ENCODE measurements around the gene WASHC3. TPM values are rescaled to one million over a fixed set of nuclear protein-coding genes. Genes with fewer than 3 reads are reported as not detected.

The WASHC3 gene
- total RNA-seq, 1 donor from 2014 or later, result 35.9 TPM

DNA sequence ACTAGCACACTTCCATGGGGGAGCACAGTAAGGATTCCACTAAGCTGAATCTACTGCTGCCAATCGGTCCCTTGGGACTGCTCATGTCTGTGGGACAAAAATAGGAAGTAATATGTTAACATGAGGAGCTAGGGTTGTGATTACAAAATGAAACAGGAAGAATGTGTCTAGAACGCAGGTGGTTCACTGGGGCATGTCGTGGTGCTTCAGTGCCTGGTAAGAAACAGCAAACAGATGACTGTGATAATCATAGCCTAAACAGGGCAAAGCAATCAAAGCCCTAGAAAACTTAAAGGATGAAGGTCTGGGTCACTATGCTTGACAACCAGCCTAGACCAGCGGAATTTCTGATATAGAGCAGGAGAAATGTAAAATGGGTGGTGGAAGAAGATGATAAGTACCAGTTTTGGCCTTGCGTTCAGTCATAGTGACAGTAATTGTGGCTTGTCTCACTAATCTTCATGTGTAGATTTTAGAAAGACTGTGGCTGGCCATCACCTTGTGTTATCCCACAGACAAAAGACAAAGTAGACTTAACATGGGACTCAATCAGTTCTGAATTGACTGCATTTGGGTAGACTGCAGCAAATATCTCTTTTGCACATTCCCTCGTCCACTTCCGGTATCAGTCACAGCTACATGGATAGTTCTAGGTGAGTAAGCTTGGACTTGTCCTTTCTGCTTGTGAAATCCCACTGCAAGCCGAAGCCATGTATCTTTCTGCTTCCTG, 51.4 kb downstream of the WASHC3 start:
- no peak overlapping the region for H3K27ac ChIP-seq
- peaks cover 3% of the 10 kb centered on the region for H3K4me1 ChIP-seq
- TF ChIP-seq EZH2phosphoT487 (IDR thresholded peaks at IDR 0.05), result no peak
- no peak for TF ChIP-seq EZH2 (IDR thresholded peaks at IDR 0.05)
- TF ChIP-seq CTCF (IDR thresholded peaks at IDR 0.05), result no peak
- Mint-ChIP-seq H3K36me3 (no peaks in the 10 kb centered on the region), H3K4me3 (no peak overlapping the region), H3K27me3 (ENCODE audit: insufficient read depth, low read depth) (no peaks in the 10 kb centered on the region), H3K9me3 (no peaks in the 10 kb centered on the region), H3K4me1 (no peaks in the 10 kb centered on the region), H3K27ac (no peak overlapping the region)
- H3K9ac ChIP-seq, result no peak overlapping the region
- no peaks in the 10 kb centered on the region for H3K27me3 ChIP-seq
- no peaks in the 10 kb centered on the region for H3K79me2 ChIP-seq (ENCODE audit: low read depth)
- no peaks in the 10 kb centered on the region for H4K20me1 ChIP-seq (ENCODE audit: low read depth)
- H3K36me3 ChIP-seq, result no peaks in the 10 kb centered on the region
- H3K4me3 ChIP-seq, result no peak overlapping the region
- DNase-seq (ENCODE audit: low spot score), result no peak
- no peak overlapping the region for H2AFZ ChIP-seq (replicated peaks)
- H3F3A ChIP-seq (ENCODE audit: low read depth), result no peaks in the 10 kb centered on the region
- H3K4me2 ChIP-seq, result no peak overlapping the region
- no peaks in the 10 kb centered on the region for H3K9me3 ChIP-seq (ENCODE audit: low read depth)

GRCh38 chr12:102009796-102010195, 52.0 kb downstream of the WASHC3 start:
- no peak overlapping the region for H3K27ac ChIP-seq
- H3K4me3 ChIP-seq, result no peak overlapping the region
- H3K36me3 ChIP-seq, result no peaks in the 10 kb centered on the region
- H3F3A ChIP-seq (ENCODE audit: low read depth), result no peaks in the 10 kb centered on the region
- no peak overlapping the region for H3K9ac ChIP-seq
- peaks cover 8% of the 10 kb centered on the region for H3K4me1 ChIP-seq
- H2AFZ ChIP-seq (replicated peaks), result no peak overlapping the region
- no peaks in the 10 kb centered on the region for H3K27me3 ChIP-seq
- H3K4me2 ChIP-seq, result no peak overlapping the region
- TF ChIP-seq CTCF (IDR thresholded peaks at IDR 0.05), result no peak
- no peak for TF ChIP-seq EZH2 (IDR thresholded peaks at IDR 0.05)
- no peak for TF ChIP-seq EZH2phosphoT487 (IDR thresholded peaks at IDR 0.05)
- Mint-ChIP-seq H3K27me3 (ENCODE audit: insufficient read depth, low read depth) (no peaks in the 10 kb centered on the region), H3K4me3 (no peak overlapping the region), H3K4me1 (no peaks in the 10 kb centered on the region), H3K36me3 (no peaks in the 10 kb centered on the region), H3K9me3 (no peaks in the 10 kb centered on the region), H3K27ac (no peak overlapping the region)
- H3K9me3 ChIP-seq (ENCODE audit: low read depth), result no peaks in the 10 kb centered on the region
- no peaks in the 10 kb centered on the region for H3K79me2 ChIP-seq (ENCODE audit: low read depth)
- no peaks in the 10 kb centered on the region for H4K20me1 ChIP-seq (ENCODE audit: low read depth)
- no peak for DNase-seq (ENCODE audit: low spot score)

DNA sequence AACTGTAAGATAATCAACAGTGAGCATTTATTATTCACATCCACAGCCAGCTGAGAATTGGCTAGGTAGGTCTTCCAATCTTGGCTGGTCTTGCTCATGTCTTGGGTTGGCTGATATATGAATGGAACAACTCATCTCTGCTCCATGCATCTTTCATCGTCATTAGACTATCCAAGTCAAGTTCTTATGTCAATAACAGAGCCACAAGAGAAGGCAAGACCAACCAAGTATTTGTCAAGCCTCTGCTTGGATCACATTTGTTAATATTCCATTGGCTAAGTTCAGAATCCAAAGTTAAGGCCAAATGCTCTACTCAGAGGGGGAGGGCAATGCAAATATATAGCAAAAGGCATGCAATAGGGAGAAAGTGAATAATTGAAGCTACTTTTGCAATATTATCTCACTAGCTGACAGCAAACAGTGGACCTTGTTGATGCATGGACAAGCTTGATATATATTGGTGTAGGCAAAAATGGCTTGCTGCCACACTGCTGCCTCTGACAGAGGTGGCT, 53.1 kb downstream of the WASHC3 start:
- Histone ChIP-seq H3K36me3 (no peaks in the 10 kb centered on the region), H3K4me2 (no peak overlapping the region), H3K4me1 (peaks cover 8% of the 10 kb centered on the region), H3F3A (ENCODE audit: low read depth) (no peaks in the 10 kb centered on the region), H3K27me3 (no peaks in the 10 kb centered on the region), H3K27ac (no peak overlapping the region), H3K9ac (no peak overlapping the region), H4K20me1 (ENCODE audit: low read depth) (no peaks in the 10 kb centered on the region), H3K4me3 (no peak overlapping the region), H3K79me2 (ENCODE audit: low read depth) (no peaks in the 10 kb centered on the region), H2AFZ (replicated peaks) (no peak overlapping the region), H3K9me3 (ENCODE audit: low read depth) (no peaks in the 10 kb centered on the region)
- H3K4me3 Mint-ChIP-seq, result no peak overlapping the region
- H3K27ac Mint-ChIP-seq, result no peak overlapping the region
- no peaks in the 10 kb centered on the region for H3K36me3 Mint-ChIP-seq
- TF ChIP-seq EZH2 (IDR thresholded peaks at IDR 0.05) (no peak), EZH2phosphoT487 (IDR thresholded peaks at IDR 0.05) (no peak), CTCF (IDR thresholded peaks at IDR 0.05) (no peak)
- H3K9me3 Mint-ChIP-seq, result no peaks in the 10 kb centered on the region
- no peak for DNase-seq (ENCODE audit: low spot score)
- H3K4me1 Mint-ChIP-seq, result no peaks in the 10 kb centered on the region
- no peaks in the 10 kb centered on the region for H3K27me3 Mint-ChIP-seq (ENCODE audit: insufficient read depth, low read depth)
